ENCODE data around the gene EPHA2.

EPHA2 gene

GRCh38 chr1:16146279-16147155, 9.4 kb downstream of the EPHA2 start:
- no peak overlapping the region for H3K4me3 ChIP-seq (ENCODE audit: low read depth, low read length)

GRCh38 chr1:16145662-16146278, 10.1 kb downstream of the EPHA2 start:
- TF ChIP-seq CTCF (IDR thresholded peaks at IDR 0.05; ENCODE audit: borderline replicate concordance, insufficient read depth, low read depth, low read length): no peak
- no peak overlapping the region for H3K4me3 ChIP-seq (ENCODE audit: low read depth, low read length)

More at GRCh38 chr1:16146279-16147155, 9.4 kb downstream of the EPHA2 start:
- no peak for TF ChIP-seq CTCF (IDR thresholded peaks at IDR 0.05; ENCODE audit: borderline replicate concordance, insufficient read depth, low read depth, low read length)

GRCh38 chr1:16145030-16145661, 10.7 kb downstream of the EPHA2 start:
- no peak for TF ChIP-seq CTCF (IDR thresholded peaks at IDR 0.05; ENCODE audit: borderline replicate concordance, insufficient read depth, low read depth, low read length)
- H3K4me3 ChIP-seq (ENCODE audit: low read depth, low read length): no peak overlapping the region

- no peak for TF ChIP-seq CTCF (IDR thresholded peaks at IDR 0.05; ENCODE audit: borderline replicate concordance, insufficient read depth, low read depth, low read length)
- no peak overlapping the region for H3K4me3 ChIP-seq (ENCODE audit: low read depth, low read length)
These were observed 11.4 kb downstream of the EPHA2 start for GRCh38 chr1:16144325-16145029.

GRCh38 chr1:16143566-16144324, 12.1 kb downstream of the EPHA2 start:
- H3K4me3 ChIP-seq (ENCODE audit: low read depth, low read length): no peak overlapping the region
- TF ChIP-seq CTCF (IDR thresholded peaks at IDR 0.05; ENCODE audit: borderline replicate concordance, insufficient read depth, low read depth, low read length): no peak

- TF ChIP-seq CTCF (IDR thresholded peaks at IDR 0.05; ENCODE audit: borderline replicate concordance, insufficient read depth, low read depth, low read length): no peak
These were observed 12.8 kb downstream of the EPHA2 start for GRCh38 chr1:16143005-16143565.

More at GRCh38 chr1:16143005-16143565, 12.8 kb downstream of the EPHA2 start:
- no peak overlapping the region for H3K4me3 ChIP-seq (ENCODE audit: low read depth, low read length)

Measured in GM12875 (cell line).